CD1c-positive myeloid dendritic cell (primary cell): Measurements from ENCODE around the gene CCDC87.
"Not testable (repeated sequence)": the region's sequence is repeated elsewhere in the genome, so short reads cannot be mapped to it uniquely, and the experiment has no call there.

Experiments used
- DNase-seq: peaks from one replicate; pipeline ENCODE4 v3.0.0-alpha.2; 2016; ENCODE audit errors: extremely low spot score

The CCDC87 gene

DNA sequence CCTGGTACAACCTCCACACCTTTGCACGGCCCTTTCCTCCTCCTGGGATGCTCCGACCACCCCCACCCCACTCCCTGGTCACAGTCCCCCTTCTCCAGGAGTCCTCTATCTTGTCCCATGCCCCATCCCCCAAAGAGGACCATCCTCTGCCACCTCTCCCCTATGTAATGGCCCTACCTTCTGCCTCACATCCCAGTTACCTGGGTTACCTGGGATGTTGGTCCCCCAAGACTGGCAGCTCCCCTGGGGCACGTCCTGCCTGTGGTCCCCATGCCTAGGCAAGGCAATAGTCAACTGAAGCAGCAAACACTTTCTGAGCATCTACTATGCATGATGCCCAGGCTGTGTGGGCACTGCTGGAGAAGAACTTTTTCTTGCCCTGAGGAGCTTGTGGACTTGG, 37.4 kb downstream of the CCDC87 start:
- no peak for DNase-seq

DNA sequence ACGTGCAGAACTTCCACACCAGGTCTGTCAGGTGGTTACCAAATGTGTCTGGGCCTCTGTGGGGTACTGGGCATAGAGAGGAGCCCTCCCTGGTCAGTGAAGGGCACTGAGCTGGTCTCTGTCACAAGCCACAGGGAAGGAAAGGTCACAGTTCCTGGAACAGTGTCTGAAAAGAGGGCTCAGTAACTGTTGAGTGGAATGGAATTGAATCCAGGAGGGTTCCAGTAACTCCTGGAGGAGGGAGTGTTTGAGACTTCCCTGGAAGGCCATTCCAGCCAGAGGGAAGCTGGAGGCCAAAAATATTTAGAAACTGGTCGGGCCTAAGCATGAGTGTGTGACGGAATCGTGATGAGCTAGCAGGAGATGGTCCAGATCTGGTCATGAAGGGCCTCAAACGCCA, 38.3 kb downstream of the CCDC87 start:
- DNase-seq: no peak

DNA sequence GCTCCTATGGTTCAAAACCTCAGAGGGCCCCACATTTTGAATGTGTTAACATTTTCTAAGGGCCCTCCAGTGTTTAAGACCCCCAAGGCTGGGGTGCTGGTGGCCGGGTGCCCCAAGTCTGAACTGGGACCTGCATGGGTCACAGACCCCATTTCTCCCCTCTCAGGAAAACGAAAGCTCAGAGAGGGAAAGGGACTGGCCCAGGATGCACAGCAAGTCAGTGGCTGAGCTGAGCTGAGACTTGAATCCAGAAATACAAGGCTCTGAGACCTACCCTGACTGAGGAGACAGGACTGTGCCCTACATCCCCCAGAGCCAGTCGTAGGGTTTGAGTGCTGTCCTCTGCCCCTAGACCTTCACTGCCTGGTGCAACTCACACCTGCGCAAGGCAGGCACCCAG, 42.0 kb downstream of the CCDC87 start:
- DNase-seq: no peak

GRCh38 chr11:66549696-66550095, 43.2 kb downstream of the CCDC87 start:
- no peak for DNase-seq

DNA sequence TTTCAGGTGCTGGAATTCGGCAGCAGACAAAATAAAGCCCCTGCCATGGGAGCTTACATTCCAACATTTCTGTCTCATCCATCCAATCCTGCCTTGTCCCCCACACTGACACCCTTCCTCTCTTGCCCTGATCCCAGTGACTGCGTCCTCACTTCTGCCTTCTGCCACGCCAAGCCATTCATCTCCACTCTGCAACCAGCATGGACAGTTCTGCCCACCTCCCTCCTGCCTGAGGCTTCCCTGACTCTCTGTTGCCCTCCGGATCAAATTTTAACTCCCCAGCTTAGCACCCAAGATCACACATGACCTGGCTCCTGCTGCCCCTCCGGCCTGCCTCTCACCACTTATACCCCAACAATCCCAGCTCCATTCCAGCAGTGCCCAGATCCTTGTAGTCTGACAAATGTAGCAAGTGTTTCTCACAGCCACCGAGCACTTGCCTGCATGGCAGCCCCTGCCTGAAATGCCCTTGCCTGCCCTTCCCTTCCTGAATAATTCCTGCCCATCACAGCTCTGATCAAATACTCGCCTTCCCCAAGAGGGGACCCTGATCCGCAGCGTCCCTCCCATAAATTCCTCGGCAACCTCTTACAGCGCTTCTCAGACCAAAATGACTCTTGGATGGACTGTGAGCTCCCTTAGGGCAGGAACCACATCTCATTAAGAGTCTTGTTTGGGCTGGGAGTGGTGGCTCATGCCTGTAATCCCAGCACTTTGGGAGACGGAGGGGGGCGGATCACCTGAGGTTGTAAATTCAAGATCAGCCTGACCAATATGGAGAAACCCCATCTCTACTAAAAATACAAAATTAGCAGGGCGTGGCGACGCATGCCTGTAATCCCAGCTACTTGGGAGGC, 43.9 kb downstream of the CCDC87 start:
- no peak for DNase-seq

DNA sequence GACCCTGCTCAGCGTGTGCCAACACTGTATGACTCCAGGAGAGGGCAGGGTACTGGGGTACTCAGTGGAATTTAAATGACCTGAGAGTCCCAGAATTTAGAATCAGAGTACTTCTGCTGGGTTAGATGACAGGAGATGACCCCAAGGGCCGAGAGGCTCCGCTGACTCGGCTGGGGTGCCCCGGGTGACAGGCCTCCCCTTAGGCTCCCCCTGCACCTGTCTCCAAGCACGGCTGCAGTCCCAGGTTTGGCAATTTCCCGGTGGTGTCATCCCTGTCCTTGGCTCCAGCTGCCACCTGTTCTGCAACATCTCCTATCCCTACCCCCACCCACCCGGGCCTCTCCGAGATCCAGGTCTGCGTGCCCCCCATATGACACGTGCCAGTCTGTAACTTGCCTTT, 44.8 kb downstream of the CCDC87 start:
- DNase-seq: no peak

DNA sequence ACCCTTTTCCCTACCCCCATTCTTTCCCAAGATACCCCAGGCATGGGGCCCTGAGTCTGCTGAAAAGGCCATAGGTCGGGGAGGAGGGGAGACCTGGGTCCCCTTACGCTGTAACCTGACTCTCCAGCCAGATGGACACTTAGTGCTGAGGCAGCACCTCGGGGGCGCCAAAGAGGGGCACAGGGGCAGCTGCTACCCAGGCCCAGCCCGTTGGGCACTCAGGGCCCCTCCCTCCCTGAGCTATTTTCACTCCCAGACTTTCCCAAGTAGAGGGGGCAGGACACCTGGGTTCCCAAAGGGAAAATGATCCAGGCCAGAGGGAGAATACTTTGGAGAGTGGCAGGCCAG, 45.2 kb downstream of the CCDC87 start:
- no peak for DNase-seq

- DNase-seq: no peak
Observed at GRCh38 chr11:66546966-66547661, 45.7 kb downstream of the CCDC87 start.

DNA sequence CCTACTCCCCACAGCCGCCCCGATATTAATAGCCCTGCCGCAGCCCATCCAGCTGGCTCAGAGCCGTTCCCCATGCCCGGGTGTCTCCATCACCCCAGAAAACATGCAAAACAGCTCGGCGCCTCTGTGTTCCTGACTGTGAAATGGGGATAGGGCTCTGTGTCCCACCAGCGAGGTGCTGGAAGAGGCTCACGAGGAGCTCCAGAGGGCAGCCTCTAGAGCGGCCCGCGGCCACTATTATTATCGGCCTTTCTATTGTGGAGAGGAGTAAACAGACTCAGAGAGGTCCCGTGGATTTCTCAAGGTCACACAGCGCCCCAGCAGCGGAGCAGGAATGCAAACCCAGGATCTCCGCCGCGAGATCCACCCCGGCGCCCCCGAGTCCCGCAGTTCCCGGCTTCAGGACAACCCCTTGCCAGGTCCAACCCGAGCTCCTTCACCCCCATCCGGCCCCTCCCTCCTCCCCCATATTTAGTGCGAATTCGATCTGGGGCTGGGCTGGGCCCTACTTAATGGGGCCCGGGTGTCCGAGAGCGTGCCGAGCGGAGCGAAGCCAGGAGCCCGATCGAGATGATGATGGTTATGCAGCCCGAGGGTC, 46.4 kb downstream of the CCDC87 start, which contains the start of gene ACTN3:
ACTN3 (plus strand) TSS at position 536 of the 598 bp plus-strand sequence; CDS start at position 571, 35 bp downstream.
- DNase-seq: no peak

- peak; percentile 98 for DNase-seq
Observed at GRCh38 chr11:66545701-66546367, 47.0 kb downstream of the CCDC87 start, which contains the start of gene ZDHHC24. TSS of gene ZDHHC24 (minus strand) at chr11:66546048. CDS start at chr11:66546003, 45 bp downstream.

DNA sequence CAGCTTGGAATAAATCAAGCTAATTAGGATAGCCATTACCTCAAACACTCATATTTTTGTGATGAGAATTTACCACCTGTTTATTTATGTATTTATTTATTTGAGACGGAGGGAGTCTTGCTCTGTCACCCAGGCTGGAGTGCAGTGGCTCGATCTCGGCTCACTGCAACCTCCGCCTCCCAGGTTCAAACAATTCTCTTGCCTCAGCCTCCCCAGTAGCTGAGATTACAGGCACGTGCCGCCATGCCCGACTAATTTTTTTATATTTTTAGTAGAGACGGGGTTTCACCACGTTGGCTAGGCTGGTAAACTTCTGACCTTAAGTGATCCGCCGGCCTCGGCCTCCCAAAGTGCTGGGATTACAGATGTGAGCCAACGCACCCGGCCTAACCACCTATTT, 47.9 kb downstream of the CCDC87 start:
- not testable (repeated sequence) for DNase-seq

DNA sequence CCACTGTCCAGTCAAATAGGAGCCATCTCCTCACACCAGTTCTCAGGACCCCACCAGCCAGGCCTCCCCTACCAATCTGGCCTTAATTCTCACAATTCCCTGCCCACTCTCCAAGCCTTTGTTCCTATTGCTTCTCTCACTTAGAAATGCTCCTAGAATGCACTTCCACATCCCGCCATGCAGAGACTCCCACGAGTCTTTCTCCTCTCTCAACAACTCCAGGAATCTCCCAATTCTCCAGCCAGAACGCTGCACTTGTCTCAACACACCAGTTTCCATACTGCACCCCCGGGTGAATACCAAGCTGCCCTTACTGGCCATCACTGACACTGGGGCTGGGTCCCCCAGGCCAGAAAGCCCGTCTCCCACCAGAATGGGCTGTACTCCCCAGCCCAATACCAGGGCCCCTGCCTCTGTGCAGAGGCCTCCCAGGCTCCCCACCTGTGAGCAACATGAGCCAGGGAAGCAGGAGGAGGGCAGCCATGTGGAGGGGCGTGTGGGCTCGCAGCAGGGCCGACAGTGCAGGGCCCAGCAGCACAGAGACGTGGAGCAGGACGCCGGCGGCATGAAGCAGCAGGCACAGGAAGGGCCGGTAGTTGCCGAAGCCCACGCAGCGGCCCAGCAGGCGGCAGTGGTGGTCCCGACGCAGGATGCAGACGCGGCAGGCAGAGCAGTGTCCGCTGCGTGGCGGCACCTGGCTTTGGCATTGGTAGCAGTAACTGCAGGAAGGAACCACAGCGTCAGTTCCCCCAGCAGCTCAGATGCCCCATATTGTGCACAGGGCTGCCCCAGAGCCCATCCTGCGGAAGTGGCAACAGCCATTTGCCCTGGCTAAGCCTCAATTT, 49.4 kb downstream of the CCDC87 start:
- DNase-seq: peak; percentile 49

DNA sequence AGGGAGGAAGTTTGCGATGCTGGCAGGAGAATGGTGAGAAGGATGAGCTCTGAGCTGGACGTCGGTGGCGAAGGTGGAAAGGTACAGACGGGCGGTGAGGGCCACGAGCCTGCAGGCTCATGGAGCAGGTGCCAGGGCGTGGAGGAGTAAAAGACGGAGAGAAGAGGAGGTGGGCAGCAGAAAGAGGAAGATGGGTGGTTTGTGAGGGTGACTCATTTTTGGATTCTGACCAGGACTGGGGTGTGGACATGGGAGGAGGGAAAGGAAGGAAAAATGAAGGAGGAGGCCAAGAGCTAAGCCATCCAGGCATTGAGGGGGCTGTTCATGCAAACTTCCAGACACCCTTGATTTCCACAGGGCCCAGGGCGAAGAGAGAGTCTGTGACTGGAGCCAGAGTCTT, 50.5 kb downstream of the CCDC87 start:
- DNase-seq: peak; percentile 46

- no peak for DNase-seq
Observed at GRCh38 chr11:66541892-66542291, 51.0 kb downstream of the CCDC87 start.

GRCh38 chr11:66540598-66540997, 52.3 kb downstream of the CCDC87 start:
- DNase-seq: not testable (repeated sequence)
